Lower leg skin (tissue), 3 donors: Measurements from ENCODE around the gene SCLY.

ENCODE experiments used
- POLR2A ChIP-seq, 2 donors: fragments of 450-650 bp; IDR thresholded peaks; one replicate each; pipeline ENCODE4 v1.6.1; 2016 to 2017; ENCODE audit warnings: antibody characterized with exemption in 2 of 2, mild to moderate bottlenecking in 1 of 2, moderate library complexity in 1 of 2
- TF ChIP-seq, protein P1 (sequence below), 3 donors: fragments of 450-650 bp; IDR thresholded peaks; one replicate each; pipeline ENCODE4 v1.5.1; 2016; ENCODE audit warnings: antibody characterized with exemption in 3 of 3, mild to moderate bottlenecking in 3 of 3, moderate library complexity in 2 of 3

DNA sequence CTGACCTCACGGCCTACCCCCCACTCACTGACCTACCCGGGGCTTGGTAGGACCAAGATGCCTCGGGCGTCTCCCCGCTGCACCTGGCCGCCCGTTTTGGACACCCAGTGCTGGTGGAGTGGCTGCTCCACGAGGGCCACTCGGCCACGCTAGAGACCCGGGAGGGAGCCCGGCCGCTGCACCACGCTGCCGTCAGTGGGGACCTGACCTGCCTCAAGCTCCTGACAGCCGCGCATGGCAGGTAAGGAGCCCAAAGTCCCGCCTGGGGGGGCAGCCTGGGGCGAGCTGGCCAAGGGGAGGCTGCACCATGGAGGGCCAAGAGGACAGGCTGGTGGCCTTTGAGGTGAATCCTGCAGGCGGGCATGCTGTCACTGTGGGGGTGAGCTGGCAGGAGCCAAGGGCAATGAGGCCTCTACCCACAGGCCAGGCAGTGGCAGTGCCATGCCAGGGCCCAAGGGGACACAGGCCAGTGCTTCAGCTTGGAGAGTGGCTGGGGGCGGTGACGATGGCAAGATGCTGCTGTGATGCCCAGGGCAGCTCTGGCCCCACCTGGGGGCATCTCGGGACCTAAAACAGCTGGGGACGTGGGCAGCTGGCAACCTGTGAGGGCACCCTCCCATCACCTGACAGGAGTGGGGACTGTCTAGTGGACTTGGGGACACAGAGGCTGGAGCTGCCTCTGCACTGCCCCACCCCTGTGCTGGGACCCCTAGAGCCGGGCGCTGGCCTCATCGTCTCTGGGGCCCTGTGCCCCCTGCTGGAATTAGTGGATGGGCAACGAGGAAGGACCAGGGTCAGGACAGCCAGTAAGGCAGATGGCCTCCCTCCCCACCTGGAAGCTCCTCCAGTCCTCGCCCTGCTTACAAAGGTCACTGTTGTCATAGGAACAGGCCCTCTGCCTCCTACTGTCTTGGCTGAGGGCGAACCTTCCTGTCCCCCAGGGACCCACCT lies 41.4 kb downstream of the SCLY start:
- TF ChIP-seq, protein P1, sequence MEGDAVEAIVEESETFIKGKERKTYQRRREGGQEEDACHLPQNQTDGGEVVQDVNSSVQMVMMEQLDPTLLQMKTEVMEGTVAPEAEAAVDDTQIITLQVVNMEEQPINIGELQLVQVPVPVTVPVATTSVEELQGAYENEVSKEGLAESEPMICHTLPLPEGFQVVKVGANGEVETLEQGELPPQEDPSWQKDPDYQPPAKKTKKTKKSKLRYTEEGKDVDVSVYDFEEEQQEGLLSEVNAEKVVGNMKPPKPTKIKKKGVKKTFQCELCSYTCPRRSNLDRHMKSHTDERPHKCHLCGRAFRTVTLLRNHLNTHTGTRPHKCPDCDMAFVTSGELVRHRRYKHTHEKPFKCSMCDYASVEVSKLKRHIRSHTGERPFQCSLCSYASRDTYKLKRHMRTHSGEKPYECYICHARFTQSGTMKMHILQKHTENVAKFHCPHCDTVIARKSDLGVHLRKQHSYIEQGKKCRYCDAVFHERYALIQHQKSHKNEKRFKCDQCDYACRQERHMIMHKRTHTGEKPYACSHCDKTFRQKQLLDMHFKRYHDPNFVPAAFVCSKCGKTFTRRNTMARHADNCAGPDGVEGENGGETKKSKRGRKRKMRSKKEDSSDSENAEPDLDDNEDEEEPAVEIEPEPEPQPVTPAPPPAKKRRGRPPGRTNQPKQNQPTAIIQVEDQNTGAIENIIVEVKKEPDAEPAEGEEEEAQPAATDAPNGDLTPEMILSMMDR (IDR thresholded peaks at IDR 0.05): no peak
- TF ChIP-seq POLR2A (IDR thresholded peaks at IDR 0.05): no peak
